Fibroblast of lung (primary cell): ENCODE data around the gene ZBTB7C. TPM values are rescaled to one million over a fixed set of nuclear protein-coding genes. Genes with fewer than 3 reads are reported as not detected.

Source experiments
- DNase-seq, 2 donors: peaks; one replicate each; pipeline versions ENCODE4 v3.0.0 to v3.0.0-alpha.2; 2010; ENCODE audit warnings: low read depth in 2 of 2
- H2AFZ ChIP-seq: 2 replicates; pipeline ENCODE4 v1.5.1; 2012; ENCODE audit warnings: low read length, control low read depth, inconsistent platforms
- H3K27ac ChIP-seq: 2 replicates; pipeline ENCODE4 v1.5.1; 2011; ENCODE audit warnings: low read length, control low read depth; ENCODE audit not compliant: insufficient read depth
- H3K27me3 ChIP-seq: 2 replicates; pipeline ENCODE4 v1.5.1; 2011; ENCODE audit warnings: mild to moderate bottlenecking, low read length; ENCODE audit not compliant: control insufficient read depth, insufficient read depth
- H3K36me3 ChIP-seq: 2 replicates; pipeline ENCODE4 v1.5.1; 2011; ENCODE audit warnings: low read length; ENCODE audit not compliant: control insufficient read depth, insufficient read depth
- H3K4me1 ChIP-seq: 2 replicates; pipeline ENCODE4 v1.5.1; 2011; ENCODE audit warnings: low read length; ENCODE audit not compliant: control insufficient read depth, insufficient read depth; ENCODE audit errors: extremely low read depth
- H3K4me2 ChIP-seq: 2 replicates; pipeline ENCODE4 v1.5.1; 2011; ENCODE audit warnings: low read length, control low read depth; ENCODE audit not compliant: insufficient read depth; ENCODE audit errors: extremely low read depth
- H3K4me3 ChIP-seq, 4 experiments: fragments of 200-600 bp in 1 of 4; sonication (generic) in 1 of 4; replicated peaks in 1 of 4; 2 replicates each; pipeline ENCODE4 v1.5.1; 2011 to 2016; ENCODE audit warnings: low read length in 4 of 4, low read depth in 3 of 4, mild to moderate bottlenecking in 3 of 4, control low read depth in 2 of 4, inconsistent platforms in 1 of 4, mixed read lengths in 1 of 4; ENCODE audit not compliant: insufficient read depth in 1 of 4; ENCODE audit errors: control extremely low read depth in 1 of 4
- H3K79me2 ChIP-seq: 2 replicates; pipeline ENCODE4 v1.5.1; 2012; ENCODE audit warnings: mild to moderate bottlenecking, low read length, inconsistent platforms; ENCODE audit not compliant: control insufficient read depth, insufficient read depth
- H3K9ac ChIP-seq: 2 replicates; pipeline ENCODE4 v1.5.1; 2011; ENCODE audit warnings: mild to moderate bottlenecking, low read length, control low read depth; ENCODE audit not compliant: insufficient read depth
- H3K9me3 ChIP-seq: 2 replicates; pipeline ENCODE4 v1.5.1; 2012; ENCODE audit warnings: low read depth, low read length; ENCODE audit not compliant: control insufficient read depth, insufficient read depth
- H4K20me1 ChIP-seq: 2 replicates; pipeline ENCODE4 v1.5.1; 2011; ENCODE audit warnings: low read length; ENCODE audit not compliant: control insufficient read depth, insufficient read depth; ENCODE audit errors: extremely low read depth
- EZH2 ChIP-seq: IDR thresholded peaks from 2 replicates; pipeline ENCODE4 v1.5.1; 2012; ENCODE audit warnings: low read length, control low read depth, mild to moderate bottlenecking; ENCODE audit errors: missing control alignments
- polyA plus RNA-seq, 2 donors: library from polyadenylated mRNA; depleted of rRNA in 1 of 2; stranded (reverse) in 1 of 2; unstranded in 1 of 2; fragments of >200 nt; gene quantifications; 2 replicates each; pipeline ENCODE4 v1.2.1, GENCODE V29; 2011 to 2012; ENCODE audit warnings: missing spikeins in 1 of 2
- total RNA-seq: library from RNA; depleted of rRNA; stranded (reverse); fragments of >200 nt; gene quantifications from 2 replicates; pipeline ENCODE4 v1.2.1, GENCODE V29; 2014
- TF ChIP-seq, protein P1 (sequence below), 2 donors: IDR thresholded peaks in 1 of 2; conservative IDR thresholded peaks in 1 of 2; 1 replicate in 1 of 2; 2 replicates in 1 of 2; pipeline ENCODE4 v1.5.1; 2011 to 2012; ENCODE audit warnings: low read length in 2 of 2, control low read depth in 1 of 2, inconsistent platforms in 1 of 2, low read depth in 1 of 2, mild to moderate bottlenecking in 1 of 2

The ZBTB7C gene
- total and polyA plus RNA-seq, 2 donors (not counting 1 experiment from before 2014, with no cell fraction given), result 0.19 to 0.33 TPM

GRCh38 chr18:48371854-48372602 is 37.2 kb downstream of the ZBTB7C start:
- Histone ChIP-seq H3K9me3 (no peaks in the 10 kb centered on the region), H3K4me1 (no peaks in the 10 kb centered on the region), H2AFZ (no peak overlapping the region), H3K4me3 (no peak overlapping the region), H3K36me3 (no peaks in the 10 kb centered on the region), H3K79me2 (no peaks in the 10 kb centered on the region), H3K9ac (no peak overlapping the region), H3K4me2 (no peak overlapping the region), H3K27ac (no peak overlapping the region), H4K20me1 (no peaks in the 10 kb centered on the region), H3K27me3 (peaks cover 10% of the 10 kb centered on the region)
- no peak for DNase-seq
- no peak for TF ChIP-seq EZH2
- TF ChIP-seq, protein P1, sequence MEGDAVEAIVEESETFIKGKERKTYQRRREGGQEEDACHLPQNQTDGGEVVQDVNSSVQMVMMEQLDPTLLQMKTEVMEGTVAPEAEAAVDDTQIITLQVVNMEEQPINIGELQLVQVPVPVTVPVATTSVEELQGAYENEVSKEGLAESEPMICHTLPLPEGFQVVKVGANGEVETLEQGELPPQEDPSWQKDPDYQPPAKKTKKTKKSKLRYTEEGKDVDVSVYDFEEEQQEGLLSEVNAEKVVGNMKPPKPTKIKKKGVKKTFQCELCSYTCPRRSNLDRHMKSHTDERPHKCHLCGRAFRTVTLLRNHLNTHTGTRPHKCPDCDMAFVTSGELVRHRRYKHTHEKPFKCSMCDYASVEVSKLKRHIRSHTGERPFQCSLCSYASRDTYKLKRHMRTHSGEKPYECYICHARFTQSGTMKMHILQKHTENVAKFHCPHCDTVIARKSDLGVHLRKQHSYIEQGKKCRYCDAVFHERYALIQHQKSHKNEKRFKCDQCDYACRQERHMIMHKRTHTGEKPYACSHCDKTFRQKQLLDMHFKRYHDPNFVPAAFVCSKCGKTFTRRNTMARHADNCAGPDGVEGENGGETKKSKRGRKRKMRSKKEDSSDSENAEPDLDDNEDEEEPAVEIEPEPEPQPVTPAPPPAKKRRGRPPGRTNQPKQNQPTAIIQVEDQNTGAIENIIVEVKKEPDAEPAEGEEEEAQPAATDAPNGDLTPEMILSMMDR (conservative IDR thresholded peaks at IDR 0.05 in 1 of 2, IDR thresholded peaks at IDR 0.05 in 1 of 2; ENCODE audit: low read depth in 1 of 2, low read length in 2 of 2), result no peak

DNA sequence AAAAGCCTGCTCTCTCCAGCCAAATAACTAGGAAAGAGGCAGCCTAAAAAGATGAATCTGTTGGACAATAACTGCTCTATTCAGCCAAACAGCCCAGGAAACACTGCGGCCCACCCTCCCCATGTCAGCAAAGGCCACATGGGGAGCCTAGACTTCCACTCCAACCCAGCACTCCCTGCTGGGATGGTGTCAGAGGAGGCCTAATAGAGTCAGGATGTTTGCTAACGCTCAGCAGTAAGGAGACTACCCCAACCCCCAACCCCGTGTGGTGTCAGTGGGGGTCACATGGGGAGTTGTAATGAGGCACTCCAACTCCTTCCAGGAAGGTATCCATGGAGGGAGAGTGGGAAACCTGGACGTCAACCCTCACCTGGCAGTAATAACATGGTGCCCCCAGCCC is 41.6 kb downstream of the ZBTB7C start:
- Histone ChIP-seq H3K27me3 (no peaks in the 10 kb centered on the region), H3K4me2 (no peak overlapping the region), H3K36me3 (no peaks in the 10 kb centered on the region), H3K27ac (no peak overlapping the region), H2AFZ (no peak overlapping the region), H3K4me3 (no peak overlapping the region), H4K20me1 (no peaks in the 10 kb centered on the region), H3K79me2 (no peaks in the 10 kb centered on the region), H3K9me3 (no peaks in the 10 kb centered on the region), H3K9ac (no peak overlapping the region), H3K4me1 (no peaks in the 10 kb centered on the region)
- TF ChIP-seq, protein P1 (conservative IDR thresholded peaks at IDR 0.05 in 1 of 2, IDR thresholded peaks at IDR 0.05 in 1 of 2; ENCODE audit: low read depth in 1 of 2, low read length in 2 of 2), result no peak
- TF ChIP-seq EZH2, result no peak
- no peak for DNase-seq

DNA sequence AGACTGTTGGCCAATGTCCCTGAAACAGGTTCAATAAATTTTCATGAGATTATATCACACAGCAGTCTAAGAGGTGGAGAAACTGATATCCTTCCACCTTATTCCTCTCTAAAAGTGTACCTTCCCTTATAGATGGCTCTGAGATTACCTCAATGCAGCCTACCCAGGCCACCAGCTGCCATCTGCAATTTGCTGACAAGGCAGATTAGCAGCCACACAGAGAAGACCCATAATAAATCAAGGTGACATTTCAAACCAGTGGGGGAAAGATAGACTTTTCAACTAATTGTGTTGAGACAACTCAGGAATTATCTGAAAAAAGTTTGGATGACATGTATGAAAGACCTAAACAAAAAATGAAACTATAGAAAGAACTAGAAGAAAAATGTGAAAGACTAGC is 43.2 kb downstream of the ZBTB7C start:
- Histone ChIP-seq H3K36me3 (no peaks in the 10 kb centered on the region), H3K4me2 (no peak overlapping the region), H3K4me3 (no peak overlapping the region), H3K79me2 (no peaks in the 10 kb centered on the region), H3K27me3 (no peaks in the 10 kb centered on the region), H4K20me1 (no peaks in the 10 kb centered on the region), H2AFZ (no peak overlapping the region), H3K9ac (no peak overlapping the region), H3K4me1 (no peaks in the 10 kb centered on the region), H3K27ac (no peak overlapping the region), H3K9me3 (no peaks in the 10 kb centered on the region)
- no peak for DNase-seq
- no peak for TF ChIP-seq EZH2
- TF ChIP-seq, protein P1 (conservative IDR thresholded peaks at IDR 0.05 in 1 of 2, IDR thresholded peaks at IDR 0.05 in 1 of 2; ENCODE audit: low read depth in 1 of 2, low read length in 2 of 2), result no peak
